Breast epithelium (tissue), 3 donors: ENCODE results near the gene CPNE7.

Source experiments
- CTCF ChIP-seq, 3 donors: fragments of 450-650 bp; IDR thresholded peaks; one replicate each; pipeline ENCODE4 v1.5.1; 2016 to 2017; ENCODE audit warnings: antibody characterized with exemption in 3 of 3, mild to moderate bottlenecking in 3 of 3, moderate library complexity in 3 of 3
- POLR2A ChIP-seq: fragments of 450-650 bp; IDR thresholded peaks from one replicate; pipeline ENCODE4 v1.6.1; 2016; ENCODE audit warnings: antibody characterized with exemption, mild to moderate bottlenecking, moderate library complexity
- POLR2AphosphoS5 ChIP-seq, 3 donors: sonication (generic); formaldehyde crosslinking; IDR thresholded peaks; one replicate each; pipeline ENCODE4 v1.6.1; 2017; ENCODE audit warnings: antibody characterized with exemption in 3 of 3

GRCh38 chr16:89561142-89561883, 14.2 kb upstream of the CPNE7 start:
- no peak for TF ChIP-seq POLR2A
- TF ChIP-seq CTCF (IDR thresholded peaks at IDR 0.05): no peak
- TF ChIP-seq POLR2AphosphoS5 (IDR thresholded peaks at IDR 0.05): no peak
